KOPT-K1 (cell line): Measurements from ENCODE around the gene HSPA1A.
"Not testable (repeated sequence)": the region's sequence is repeated elsewhere in the genome, so short reads cannot be mapped to it uniquely, and the experiment has no call there.

ENCODE experiments used
- H3K27ac ChIP-seq: fragments of 200-600 bp; sonication (generic); 2 replicates; pipeline ENCODE4 v1.5.1; 2016; ENCODE audit warnings: antibody characterized with exemption, mild to moderate bottlenecking, low read depth, low read length; ENCODE audit not compliant: poor library complexity, severe bottlenecking
- H3K36me3 ChIP-seq: fragments of 200-600 bp; sonication (generic); 2 replicates; pipeline ENCODE4 v1.5.1; 2017; ENCODE audit warnings: antibody characterized with exemption, mild to moderate bottlenecking, low read length, moderate library complexity; ENCODE audit not compliant: insufficient read depth
- H3K9me3 ChIP-seq: fragments of 200-600 bp; sonication (generic); 2 replicates; pipeline ENCODE4 v1.5.1; 2017; ENCODE audit warnings: antibody characterized with exemption, low read length, mild to moderate bottlenecking; ENCODE audit not compliant: insufficient read depth, poor library complexity, severe bottlenecking

HSPA1A gene

DNA sequence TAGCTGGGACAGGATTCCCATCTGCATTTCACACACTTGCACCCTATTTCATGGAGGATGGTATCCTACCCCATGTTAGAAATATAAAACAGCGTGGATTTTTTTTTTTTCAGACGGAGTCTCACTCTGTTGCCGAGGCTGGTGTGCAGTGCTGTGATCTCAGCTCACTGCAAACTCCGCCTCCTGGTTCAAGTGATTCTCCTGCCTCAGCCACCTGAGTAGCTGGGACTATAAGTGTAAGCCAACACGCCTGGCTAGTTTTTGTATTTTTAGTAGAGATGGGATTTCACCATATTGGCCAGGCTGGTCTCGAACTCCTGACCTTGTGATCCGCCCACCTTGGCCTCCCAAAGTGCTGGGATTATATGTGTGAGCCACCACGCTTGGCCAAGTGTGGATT lies 42.4 kb downstream of the HSPA1A start:
- peaks cover 30% of the 10 kb centered on the region for H3K36me3 ChIP-seq
- not testable (repeated sequence) for H3K27ac ChIP-seq, H3K9me3 ChIP-seq

DNA sequence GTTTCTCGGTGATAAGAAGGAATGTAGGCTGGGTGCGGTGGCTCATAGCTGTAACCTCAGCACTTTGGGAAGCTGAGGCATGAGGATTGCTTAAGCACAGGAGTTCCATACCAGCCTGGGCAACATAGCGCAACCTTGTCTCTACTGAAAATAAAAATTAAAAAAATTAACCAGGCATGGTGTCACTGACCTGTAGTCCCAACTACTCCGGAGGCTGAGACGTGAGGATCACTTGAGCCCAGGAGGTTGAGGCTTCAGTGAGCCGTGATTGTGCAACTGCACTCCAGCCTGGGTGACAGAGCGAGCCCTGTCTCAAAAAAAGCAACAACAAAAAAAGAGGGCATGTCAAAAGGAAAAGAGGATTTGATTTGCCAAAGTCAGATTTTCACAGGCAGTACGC lies 43.4 kb downstream of the HSPA1A start:
- Histone ChIP-seq H3K27ac (no peak overlapping the region), H3K36me3 (peaks cover 30% of the 10 kb centered on the region), H3K9me3 (no peaks in the 10 kb centered on the region)

DNA sequence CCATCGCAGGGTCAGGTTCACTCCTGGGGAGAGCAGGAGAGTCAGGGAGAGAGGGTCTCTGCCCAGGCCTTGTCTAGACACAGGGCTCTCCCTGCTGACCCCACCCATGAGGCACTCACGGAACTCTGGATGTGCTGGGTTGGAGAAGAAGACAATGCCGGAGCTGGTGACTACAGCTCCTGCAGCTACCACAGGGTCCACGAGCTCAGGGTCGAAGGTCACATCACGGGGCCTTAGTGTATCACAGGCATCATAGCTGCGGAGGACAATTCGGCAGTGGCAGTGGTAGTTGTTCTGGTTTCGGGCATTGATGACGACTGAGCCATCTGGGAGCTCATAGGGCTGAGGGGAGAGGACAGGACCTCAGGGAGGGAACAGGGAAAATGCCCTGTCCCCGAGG lies 44.6 kb downstream of the HSPA1A start:
- no peak overlapping the region for H3K27ac ChIP-seq
- no peaks in the 10 kb centered on the region for H3K9me3 ChIP-seq
- peaks cover 30% of the 10 kb centered on the region for H3K36me3 ChIP-seq

DNA sequence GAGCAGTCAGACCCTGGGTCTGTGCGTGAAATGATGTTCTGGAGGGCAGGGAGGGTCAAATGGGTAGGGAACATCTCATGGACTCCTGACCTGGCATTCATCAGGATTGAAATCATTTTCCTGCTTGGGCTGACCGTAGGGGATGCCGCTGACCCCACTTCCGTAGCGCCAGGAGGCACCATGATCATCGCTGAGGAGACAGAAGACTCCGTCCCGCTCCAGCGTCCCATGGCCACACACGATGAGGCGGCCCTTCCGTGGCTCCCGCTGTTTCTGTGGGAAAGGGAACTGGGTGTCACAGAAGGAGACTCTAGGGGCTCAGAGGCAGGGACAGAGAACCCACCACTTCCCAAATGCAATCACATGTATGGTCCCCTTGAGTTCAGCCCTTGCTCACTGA lies 45.0 kb downstream of the HSPA1A start:
- H3K27ac ChIP-seq = no peak overlapping the region
- no peaks in the 10 kb centered on the region for H3K9me3 ChIP-seq
- H3K36me3 ChIP-seq = peaks cover 30% of the 10 kb centered on the region

DNA sequence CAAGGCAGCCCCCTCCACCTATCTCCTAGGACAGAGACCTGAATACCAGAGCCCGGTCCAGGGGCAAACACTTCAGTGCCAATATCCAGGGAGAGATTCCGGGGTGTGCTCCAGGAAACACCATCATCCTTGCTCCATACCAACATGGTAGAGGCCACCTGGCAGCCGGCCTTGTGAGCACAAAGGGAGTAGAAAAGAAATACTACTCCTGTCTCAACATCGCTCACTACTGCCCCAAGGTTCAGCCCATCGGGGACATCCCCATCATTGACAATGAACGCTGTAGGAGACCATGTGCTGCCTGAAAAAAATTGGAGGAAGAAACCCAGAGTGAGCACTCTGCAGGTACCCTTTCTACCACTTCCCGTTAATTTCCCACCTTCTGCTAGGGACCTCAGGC lies 45.8 kb downstream of the HSPA1A start:
- Histone ChIP-seq H3K27ac (no peak overlapping the region), H3K36me3 (peaks cover 30% of the 10 kb centered on the region), H3K9me3 (no peaks in the 10 kb centered on the region)

DNA sequence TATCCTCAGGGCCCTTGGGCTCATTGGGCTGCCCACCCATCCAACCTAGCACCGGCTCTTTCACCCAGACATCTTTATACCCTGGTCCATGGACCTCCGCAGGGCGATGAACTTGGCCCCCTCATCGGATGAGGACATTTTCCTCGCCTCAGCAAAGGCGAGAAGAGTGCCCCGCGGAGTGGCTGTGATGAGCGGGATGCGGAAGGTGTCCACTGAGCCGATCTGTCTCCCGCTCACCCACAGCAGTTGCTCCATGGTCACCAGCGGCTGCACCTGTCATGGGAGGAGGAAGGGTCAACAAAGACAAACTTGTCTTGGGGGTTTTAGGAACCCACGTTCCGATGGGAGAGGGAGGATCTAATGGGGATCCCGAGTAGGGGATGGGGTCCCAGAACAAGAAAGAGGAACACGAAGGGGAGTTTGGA lies 46.6 kb downstream of the HSPA1A start:
- Histone ChIP-seq H3K36me3 (peaks cover 29% of the 10 kb centered on the region), H3K9me3 (no peaks in the 10 kb centered on the region), H3K27ac (peak overlapping the region; percentile 52)

DNA sequence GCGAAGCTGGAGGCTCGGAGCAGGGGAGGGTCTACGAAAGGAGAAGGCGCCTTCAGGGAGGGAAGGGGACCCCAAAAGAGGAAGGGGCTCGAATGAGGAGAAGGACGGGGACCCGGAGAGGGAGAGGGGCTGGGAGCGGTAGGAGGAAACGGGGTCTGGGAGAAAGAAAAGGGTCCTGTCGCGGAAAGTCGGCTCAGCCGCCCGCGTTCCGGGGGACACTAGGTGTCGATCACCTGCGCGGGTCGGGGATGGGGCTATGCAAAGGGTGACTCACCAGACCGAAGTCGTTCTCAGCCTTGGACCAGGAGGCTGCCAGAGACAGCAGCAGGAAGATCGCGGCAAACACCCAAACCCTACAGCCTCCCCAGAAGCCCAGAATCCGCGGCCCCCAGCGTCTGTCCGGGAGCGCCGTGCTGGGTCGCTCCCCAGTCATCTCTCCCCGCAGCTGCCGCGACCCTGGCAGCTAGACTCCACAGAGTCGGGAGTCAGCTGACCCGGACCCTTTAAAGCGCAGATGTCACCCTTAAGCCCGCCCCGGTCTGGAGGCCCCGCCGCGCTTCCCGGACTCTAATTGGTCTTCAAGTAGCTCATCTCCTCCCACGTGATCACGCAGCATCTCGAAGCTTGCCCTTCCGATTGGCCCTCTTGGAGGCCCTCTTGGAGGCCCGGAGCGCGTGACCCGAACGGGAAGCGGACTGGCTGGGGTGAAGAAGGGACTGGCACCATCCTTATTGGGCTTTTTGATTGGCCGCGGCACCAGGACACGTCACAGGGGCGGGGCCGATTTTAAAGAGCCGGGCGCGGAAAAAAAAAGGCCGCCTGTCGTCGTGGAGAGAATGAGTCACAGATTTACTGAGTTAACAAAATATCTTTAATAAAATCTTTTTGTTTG lies 47.2 kb downstream of the HSPA1A start, which contains the start of gene NEU1:
Gene NEU1 (minus strand): TSS at position 478 of the 892 bp plus-strand sequence. CDS start 45 bp downstream, at position 433.
- Histone ChIP-seq H3K36me3 (peaks cover 23% of the 10 kb centered on the region), H3K27ac (peak within 1 kb of the TSS; percentile 63), H3K9me3 (no peaks in the 10 kb centered on the region)

DNA sequence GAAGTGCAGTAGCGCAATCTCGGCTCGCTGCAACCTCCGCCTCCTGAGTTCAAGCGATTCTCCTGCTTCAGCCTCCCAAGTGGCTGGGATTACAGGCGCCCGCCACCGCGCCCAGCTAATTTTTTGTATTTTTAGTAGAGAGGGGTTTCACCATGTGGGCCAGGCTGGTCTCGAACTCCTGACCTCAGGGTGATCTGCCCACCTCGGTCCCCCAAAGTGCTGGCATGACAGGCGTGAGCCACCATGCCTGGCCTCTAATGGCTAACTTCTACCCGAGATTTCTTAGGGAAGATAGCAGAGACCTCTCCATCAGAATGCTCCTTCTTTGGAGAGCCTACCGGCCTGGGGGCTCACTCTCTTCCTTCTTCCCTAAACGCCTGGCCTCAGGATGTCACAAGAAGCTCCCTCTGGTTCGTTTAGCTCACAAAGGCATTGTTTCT lies 48.8 kb downstream of the HSPA1A start:
- peak overlapping the region; percentile 63 for H3K27ac ChIP-seq
- not testable (repeated sequence) for H3K9me3 ChIP-seq
- peaks cover 12% of the 10 kb centered on the region; the same call in 1 of the 2 replicates for H3K36me3 ChIP-seq

DNA sequence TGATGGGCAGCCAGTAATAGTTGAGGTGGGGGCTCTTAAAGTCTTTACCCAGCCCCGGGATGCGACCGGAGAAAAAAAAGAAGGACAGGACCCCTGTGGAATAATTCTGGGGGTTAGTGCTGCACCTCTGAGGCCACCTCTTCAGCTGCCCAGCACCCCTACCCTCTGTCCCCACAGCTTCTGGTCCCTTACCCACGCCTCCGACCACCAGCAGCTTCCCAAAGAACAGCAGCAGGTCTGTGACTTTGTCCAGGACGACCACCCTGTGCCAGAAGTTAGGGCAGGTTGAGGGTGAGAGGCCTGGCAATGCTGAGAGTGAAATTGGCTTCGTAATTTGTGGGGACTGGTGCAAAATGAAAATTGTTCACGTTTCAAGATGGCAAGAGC lies 49.5 kb downstream of the HSPA1A start:
- H3K9me3 ChIP-seq = no peaks in the 10 kb centered on the region
- H3K36me3 ChIP-seq = peaks cover 5% of the 10 kb centered on the region; the same call in 1 of the 2 replicates
- no peak overlapping the region for H3K27ac ChIP-seq

DNA sequence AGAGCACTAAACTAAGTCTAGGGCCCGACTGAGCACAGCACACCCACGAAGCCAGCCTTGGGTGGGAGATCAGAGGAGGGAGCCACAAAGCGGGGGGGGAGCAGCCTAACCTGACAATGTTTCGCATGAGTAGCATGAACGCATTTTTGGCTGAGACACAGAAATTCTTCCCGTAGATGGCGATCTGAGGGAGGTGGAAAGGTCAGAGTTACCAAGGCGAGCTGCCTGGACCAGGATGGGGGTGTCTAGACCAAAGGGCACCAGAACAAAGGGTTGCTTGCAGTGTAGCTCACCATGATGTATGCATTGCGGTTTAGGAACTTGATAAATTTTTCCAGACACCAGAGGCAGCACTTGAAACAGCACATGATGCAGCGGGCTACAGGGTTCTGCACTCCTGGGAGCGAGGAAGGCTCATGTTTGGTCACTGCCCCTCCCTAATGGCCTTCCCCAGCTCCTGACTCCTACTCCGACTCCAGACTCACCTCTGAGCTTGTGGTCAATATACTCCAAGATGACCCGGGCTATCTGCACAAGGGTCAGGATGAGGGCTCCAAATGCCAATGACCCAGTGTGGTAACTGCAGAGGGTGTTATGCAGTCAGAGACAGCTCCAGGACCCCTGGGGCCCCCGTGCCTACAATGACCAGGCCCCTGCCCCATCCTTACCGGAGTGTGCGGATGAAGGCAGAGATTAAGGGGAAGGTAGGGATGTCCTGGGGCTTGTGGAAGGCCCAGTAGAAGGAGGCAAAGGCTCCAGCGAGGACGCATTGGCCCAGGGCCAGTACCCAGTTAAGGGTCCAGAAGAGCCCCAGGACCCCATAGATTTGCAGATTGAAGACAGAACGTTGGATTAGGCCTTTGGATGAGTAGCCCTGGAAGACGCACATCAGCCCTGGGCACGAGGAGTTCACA lies 50.1 kb downstream of the HSPA1A start:
- Histone ChIP-seq H3K9me3 (no peaks in the 10 kb centered on the region), H3K27ac (no peak overlapping the region), H3K36me3 (no peaks in the 10 kb centered on the region)
